M059J (cell line): ENCODE data around the gene AP4M1. TPM values are rescaled to one million over a fixed set of nuclear protein-coding genes. Genes with fewer than 3 reads are reported as not detected.
A peak's percentile ranks its signal among the peaks of the same experiment; 100 is the strongest.

Experiments
- DNase-seq: peaks from one replicate; pipeline ENCODE4 v3.0.0-alpha.2; 2012; ENCODE audit warnings: low read depth
- total RNA-seq: library from RNA; depleted of rRNA; stranded (reverse); fragments of >200 nt; shearing (Covaris generic); gene quantifications from 2 replicates; pipeline ENCODE4 v1.2.3, GENCODE V29; 2014; rRNA removed

The AP4M1 gene, protein sequence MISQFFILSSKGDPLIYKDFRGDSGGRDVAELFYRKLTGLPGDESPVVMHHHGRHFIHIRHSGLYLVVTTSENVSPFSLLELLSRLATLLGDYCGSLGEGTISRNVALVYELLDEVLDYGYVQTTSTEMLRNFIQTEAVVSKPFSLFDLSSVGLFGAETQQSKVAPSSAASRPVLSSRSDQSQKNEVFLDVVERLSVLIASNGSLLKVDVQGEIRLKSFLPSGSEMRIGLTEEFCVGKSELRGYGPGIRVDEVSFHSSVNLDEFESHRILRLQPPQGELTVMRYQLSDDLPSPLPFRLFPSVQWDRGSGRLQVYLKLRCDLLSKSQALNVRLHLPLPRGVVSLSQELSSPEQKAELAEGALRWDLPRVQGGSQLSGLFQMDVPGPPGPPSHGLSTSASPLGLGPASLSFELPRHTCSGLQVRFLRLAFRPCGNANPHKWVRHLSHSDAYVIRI
- total RNA-seq = 21.7 and 23.3 TPM in 2 replicates

DNA sequence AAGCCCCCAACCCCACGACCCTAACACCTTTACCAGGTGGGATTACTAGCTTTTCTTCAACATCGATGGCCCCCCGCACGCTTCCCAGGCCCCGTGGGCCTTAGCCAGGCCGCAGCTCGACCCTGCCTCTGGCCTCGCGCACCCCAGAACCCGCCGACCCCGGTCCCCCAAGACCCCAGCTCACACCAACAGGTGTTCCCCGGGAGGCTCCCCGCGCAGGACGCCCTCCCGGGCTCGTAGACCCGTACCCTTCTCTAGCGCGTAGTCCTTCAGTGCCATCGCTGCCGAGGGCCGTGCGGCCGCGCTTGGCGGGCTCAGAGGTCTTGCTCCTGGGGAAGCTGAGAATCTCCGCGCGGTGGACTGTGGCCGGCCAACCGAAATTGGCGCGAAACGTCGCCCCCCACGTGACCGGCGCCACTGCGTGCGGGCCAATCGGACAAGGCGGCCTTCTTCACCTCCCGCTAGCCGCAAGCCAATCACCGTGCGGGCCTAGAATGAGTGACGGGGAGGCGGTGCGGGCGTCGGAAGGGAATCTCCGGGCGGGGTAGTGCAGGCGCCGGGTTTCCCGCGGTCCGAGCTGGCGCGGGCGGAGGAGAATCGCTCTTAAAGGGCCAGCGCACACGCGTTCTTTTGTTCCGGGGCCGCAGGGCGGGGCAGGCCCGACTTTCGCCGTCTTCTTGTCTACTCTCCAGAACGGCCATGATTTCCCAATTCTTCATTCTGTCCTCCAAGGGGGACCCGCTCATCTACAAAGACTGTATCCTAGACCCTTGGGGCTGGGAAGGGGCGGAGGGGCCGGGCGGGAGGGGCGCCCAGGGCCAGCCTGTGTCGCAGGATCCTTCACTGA lies at the start of gene AP4M1, which contains the start of gene MCM7:
AP4M1 (plus strand) TSS at position 628 of the 847 bp plus-strand sequence; CDS start at position 700, 72 bp downstream.
MCM7 (minus strand) TSS at position 382 of the 847 bp plus-strand sequence; CDS start at position 279, 103 bp downstream.
- peak; percentile 99 for DNase-seq

- peak; percentile 65 for DNase-seq
Measured at GRCh38 chr7:100053215-100053614, 48.2 kb upstream of the AP4M1 start.

- no peak for DNase-seq
Measured at GRCh38 chr7:100057006-100057405, 44.4 kb upstream of the AP4M1 start.

DNA sequence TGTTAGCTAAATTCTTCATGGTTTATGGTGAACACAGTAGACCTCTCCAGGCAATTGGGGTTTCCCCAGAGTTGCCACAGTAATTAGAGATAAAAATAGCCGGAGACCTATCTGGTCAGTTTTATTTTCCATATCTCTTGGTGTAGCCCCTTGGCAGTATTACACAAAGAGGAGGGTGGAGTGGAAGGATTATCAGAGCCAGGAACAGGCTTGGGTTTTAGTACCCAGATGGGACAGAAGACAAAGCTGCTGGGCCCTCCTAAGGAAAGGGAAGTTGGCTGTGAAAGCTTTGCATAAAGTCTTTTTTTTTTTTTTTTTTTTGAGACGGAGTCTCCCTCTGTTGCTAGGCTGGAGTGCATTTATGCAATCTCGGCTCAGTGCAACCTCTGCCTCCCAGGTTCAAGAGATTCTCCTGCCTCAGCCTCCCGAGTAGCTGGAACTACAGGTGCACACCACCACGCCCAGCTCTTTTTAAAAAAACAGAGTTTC lies 42.1 kb upstream of the AP4M1 start:
- DNase-seq = no peak

DNA sequence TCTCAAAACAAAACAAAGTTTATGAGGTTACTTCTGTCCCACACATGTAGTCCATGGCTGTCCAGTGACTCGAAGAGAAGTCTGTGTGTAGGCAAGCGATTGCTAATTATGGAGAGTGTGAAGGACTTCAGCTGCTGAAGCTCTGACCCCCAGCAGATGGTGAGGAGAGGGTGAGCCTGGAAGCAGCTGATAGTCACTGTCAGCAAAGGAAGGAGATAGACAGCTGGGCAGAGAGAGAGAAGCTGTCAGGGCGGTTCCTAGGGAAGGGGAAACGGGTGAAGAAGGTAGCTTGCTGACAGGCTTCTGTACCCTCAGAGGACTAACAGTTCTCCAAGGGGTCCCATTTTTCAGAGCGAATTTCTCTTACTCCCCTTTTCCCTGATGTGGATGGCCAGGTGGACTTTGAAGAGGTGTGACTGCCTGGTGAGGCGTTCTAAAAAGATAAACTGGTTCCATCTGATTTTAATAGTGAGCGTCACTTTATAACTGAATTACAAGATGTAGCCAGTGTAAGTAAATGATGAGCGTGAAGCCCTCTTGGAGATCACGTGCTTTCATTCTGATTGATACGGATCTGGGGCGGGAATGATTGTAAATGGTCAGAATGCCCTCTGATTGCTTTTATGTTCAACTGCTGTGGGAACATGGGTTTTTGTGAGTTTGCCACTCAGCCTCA lies 39.8 kb upstream of the AP4M1 start:
- DNase-seq = no peak

- no peak for DNase-seq
Measured at GRCh38 chr7:100063376-100063775, 38.1 kb upstream of the AP4M1 start.

- no peak for DNase-seq
Measured at GRCh38 chr7:100064162-100064561, 37.3 kb upstream of the AP4M1 start.

DNA sequence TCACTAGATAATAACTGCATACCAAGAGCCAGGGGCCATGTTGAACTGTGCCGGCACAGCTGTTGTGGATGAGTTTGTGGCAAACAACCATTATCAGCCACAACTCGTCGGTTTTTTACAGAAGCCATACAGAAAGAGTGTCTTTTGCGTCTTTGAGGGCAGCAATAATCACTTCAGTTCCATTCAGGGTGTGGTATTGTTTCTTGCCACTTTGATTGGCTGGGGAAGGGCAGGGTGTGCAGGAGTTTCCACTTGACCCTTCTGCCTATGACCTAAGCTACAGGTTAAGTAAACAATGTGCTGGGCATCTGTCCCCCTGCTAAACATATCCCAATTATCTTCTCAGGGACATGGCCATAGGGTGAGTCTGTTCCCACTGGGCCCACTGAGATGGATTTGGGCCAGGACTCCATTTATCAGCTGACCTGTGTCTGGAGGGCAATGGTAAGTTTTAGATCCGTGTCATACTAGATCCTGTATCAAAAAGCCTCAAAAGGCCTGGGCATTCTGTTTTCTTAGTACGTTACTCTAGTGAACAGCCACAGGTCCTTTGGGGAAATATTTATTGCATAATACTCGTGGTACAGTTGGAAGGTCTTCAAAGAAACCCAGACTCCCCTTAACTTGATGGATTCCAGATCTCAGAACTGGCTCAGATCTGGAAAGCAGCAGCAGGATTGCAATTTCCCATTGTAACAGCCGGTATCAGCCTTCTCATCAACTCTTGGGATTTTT lies 35.8 kb upstream of the AP4M1 start:
- peak; percentile 66 for DNase-seq

GRCh38 chr7:100066953-100067352 lies 34.5 kb upstream of the AP4M1 start:
- DNase-seq = no peak

DNA sequence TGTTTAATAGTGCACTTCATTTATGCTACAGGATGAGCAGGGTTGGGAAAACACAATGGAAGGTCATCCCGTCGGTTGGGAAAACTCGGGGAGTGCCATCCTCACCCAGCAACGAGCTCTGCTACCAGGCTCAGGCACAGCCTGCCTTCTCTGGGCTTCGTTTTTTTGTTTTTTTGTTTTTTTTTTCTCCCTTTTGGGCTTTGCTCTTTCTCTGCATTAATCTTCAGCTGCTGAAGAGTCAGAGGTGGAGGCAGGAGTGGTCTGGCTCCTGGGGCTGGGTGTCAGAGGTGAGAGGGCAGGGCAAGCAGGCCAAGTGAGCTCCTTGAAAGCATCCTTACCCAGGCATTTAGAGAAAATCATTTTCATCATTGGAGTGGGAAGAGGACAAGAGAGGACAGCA lies 31.5 kb upstream of the AP4M1 start:
- DNase-seq = no peak

GRCh38 chr7:100071018-100071723 lies 30.3 kb upstream of the AP4M1 start:
- no peak for DNase-seq

- no peak for DNase-seq
Measured at GRCh38 chr7:100072462-100072861, 29.0 kb upstream of the AP4M1 start.

DNA sequence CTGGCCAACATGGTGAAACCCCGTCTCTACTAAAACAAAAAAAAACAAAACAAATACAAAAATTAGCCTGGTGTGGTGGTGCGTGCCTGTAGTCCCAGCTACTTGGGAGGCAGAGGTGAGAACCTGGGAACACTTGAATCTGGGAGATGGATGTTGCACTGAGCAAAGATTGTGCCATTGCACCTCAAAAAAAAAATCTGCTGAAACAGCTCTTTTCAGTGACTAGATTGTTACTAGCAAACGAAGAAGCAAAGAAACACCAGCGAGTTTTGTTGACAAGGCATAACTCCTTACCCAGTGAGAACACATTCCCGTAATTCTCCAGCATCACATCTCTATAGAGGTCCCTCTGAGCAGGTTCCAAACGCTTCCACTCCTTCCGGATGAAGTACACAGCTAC lies 26.6 kb upstream of the AP4M1 start:
- DNase-seq = no peak

- no peak for DNase-seq
Measured at GRCh38 chr7:100075418-100075817, 26.0 kb upstream of the AP4M1 start.

- no peak for DNase-seq
Measured at GRCh38 chr7:100077205-100077604, 24.2 kb upstream of the AP4M1 start.

DNA sequence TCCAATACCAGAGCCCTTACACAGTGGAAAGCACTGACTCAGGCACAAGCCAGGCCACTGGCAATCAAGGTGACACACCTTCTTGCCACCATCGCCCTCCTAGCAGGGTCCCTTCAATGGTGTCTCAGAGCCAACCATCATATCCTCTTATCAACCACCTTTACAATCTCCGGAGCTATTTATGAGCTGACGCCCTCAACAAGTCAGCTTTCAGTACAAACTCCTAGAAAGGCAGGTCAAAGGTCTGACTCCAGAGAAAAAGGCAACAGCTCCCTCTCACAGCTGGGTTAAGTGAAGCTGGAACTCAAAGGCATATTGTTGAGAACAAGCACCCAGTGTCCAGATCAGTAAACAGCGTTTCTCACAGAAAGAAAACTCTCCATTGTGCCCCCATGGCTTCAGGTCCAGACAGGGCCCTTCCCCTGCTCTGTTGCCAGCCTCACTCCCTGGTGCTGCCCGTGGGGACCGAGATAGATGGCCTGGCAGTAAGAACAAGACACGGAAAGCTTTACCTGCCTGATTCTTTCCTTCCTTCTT lies 22.4 kb upstream of the AP4M1 start:
- no peak for DNase-seq

DNA sequence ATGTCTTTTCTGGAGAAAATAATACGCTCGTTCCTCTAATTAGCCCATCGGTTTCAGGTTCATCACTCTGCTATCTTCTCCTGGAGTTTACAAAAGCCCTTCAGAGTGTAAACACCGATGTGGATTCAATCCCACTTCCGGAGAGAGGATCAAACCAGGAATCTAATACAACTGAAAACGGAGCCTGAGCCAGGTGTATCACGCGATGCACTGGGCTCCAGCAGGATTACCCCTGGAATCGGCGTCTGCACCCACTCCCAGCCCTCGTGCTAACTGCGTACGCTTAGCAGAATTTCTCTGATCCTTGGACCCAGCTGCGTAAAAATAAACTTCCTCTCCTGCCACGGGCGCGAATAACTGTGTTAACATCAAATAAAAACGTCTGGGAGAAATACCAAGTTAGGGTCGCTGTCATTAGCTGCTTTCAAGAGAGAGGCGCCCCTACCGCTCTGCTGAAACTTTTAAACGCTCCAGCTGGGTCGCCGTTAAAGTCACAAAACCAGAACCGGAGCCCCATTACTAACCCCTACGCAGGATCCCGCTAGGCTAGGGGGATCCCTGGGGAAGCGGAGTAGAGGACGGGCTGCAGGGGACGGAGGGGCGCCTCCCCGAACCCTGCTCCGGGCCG lies 20.4 kb upstream of the AP4M1 start:
- DNase-seq = peak; percentile 34

DNA sequence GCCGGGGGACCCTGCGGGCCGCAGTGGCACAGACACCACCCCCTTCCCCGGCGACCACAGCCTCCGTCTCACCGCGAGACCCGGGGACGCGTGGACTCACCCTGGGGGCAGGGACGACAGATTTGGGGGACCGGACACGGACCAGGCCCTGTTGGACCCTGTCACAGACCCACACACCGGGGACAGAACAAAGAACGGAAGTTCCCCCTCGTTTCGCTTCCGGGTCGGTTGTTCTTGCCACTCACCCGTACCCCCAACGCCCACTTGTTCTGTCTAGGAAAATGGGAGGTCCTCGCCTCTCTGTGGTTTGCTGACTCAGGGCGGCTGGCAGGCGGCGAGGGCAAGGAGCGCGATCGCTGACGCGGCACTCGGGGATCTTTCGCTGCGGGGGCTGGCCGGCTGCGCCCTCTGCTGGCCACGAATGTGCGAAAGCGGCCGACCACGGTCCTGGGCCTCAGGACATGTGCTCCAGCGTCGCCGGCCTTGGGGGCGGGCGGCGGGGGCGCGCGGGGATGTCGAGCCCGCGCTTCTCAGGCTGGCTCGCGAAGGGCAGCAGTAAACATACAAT lies 19.8 kb upstream of the AP4M1 start, which contains the start of gene ZNF3:
ZNF3 (minus strand) TSS at position 189 of the 568 bp plus-strand sequence. CDS start 4,366 bp downstream, outside the sequence.
- DNase-seq = peak; percentile 99

DNA sequence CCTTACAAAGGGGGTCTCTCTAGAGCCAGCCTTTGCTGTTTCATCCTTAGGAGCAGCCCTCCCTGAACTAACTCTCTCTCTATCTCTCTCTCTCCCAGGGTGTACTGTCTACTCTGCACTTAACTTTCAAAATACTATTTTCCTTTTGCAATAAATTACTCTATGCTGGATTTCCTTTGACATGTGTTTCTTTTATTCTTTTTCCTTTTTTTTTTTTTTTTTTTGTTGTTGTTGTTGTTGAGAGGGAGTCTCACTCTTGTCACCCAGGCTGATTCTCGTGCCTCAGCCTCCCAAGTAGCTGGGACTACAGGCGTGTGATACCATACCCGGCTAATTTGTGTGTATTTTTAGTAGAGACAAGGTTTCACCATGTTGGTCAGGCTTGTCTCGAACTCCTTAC lies 18.5 kb upstream of the AP4M1 start:
- DNase-seq = no peak
